GM19468 (cell line): ENCODE measurements around the gene ARHGEF28.

Experiments
- ATAC-seq: cut with Tn5 transposase; IDR thresholded peaks from one replicate; pipeline ENCODE4 v1.9.1; 2021; ENCODE audit warnings: mild to moderate bottlenecking, moderate library complexity, moderate number of reproducible peaks; ENCODE audit not compliant: unreplicated experiment; ENCODE audit errors: extremely low read depth

Gene ARHGEF28

GRCh38 chr5:73648515-73648914, 22.5 kb downstream of the ARHGEF28 start:
- ATAC-seq = no peak

- no peak for ATAC-seq
Measured at GRCh38 chr5:73649926-73650325, 23.9 kb downstream of the ARHGEF28 start.

GRCh38 chr5:73652391-73652790, 26.4 kb downstream of the ARHGEF28 start:
- ATAC-seq = no peak

GRCh38 chr5:73654171-73654811, 28.3 kb downstream of the ARHGEF28 start:
- ATAC-seq = no peak

GRCh38 chr5:73654819-73655318, 28.9 kb downstream of the ARHGEF28 start:
- no peak for ATAC-seq

- no peak for ATAC-seq
Measured at GRCh38 chr5:73655521-73656160, 29.6 kb downstream of the ARHGEF28 start.

GRCh38 chr5:73661753-73662152, 35.8 kb downstream of the ARHGEF28 start:
- no peak for ATAC-seq

- ATAC-seq = no peak
Measured at GRCh38 chr5:73663161-73663859, 37.3 kb downstream of the ARHGEF28 start.

- ATAC-seq = no peak
Measured at GRCh38 chr5:73663860-73664240, 37.9 kb downstream of the ARHGEF28 start.

GRCh38 chr5:73664796-73665195, 38.8 kb downstream of the ARHGEF28 start:
- no peak for ATAC-seq

- no peak for ATAC-seq
Measured at GRCh38 chr5:73666891-73667290, 40.9 kb downstream of the ARHGEF28 start.

- ATAC-seq = peak; percentile 40
Measured at GRCh38 chr5:73668017-73668416, 42.0 kb downstream of the ARHGEF28 start.

GRCh38 chr5:73668486-73669111, 42.6 kb downstream of the ARHGEF28 start:
- ATAC-seq = no peak

- no peak for ATAC-seq
Measured at GRCh38 chr5:73670731-73671130, 44.7 kb downstream of the ARHGEF28 start.

- ATAC-seq = no peak
Measured at GRCh38 chr5:73672132-73672531, 46.1 kb downstream of the ARHGEF28 start.

GRCh38 chr5:73673161-73673591, 47.2 kb downstream of the ARHGEF28 start:
- ATAC-seq = no peak

GRCh38 chr5:73674669-73675004, 48.6 kb downstream of the ARHGEF28 start:
- ATAC-seq = no peak

GRCh38 chr5:73678322-73678740, 52.3 kb downstream of the ARHGEF28 start:
- no peak for ATAC-seq

- no peak for ATAC-seq
Measured at GRCh38 chr5:73678807-73679206, 52.8 kb downstream of the ARHGEF28 start.

- no peak for ATAC-seq
Measured at GRCh38 chr5:73682176-73682575, 56.2 kb downstream of the ARHGEF28 start.

- no peak for ATAC-seq
Measured at GRCh38 chr5:73684691-73685090, 58.7 kb downstream of the ARHGEF28 start.
